ENCODE data around the gene METTL24.

DNA sequence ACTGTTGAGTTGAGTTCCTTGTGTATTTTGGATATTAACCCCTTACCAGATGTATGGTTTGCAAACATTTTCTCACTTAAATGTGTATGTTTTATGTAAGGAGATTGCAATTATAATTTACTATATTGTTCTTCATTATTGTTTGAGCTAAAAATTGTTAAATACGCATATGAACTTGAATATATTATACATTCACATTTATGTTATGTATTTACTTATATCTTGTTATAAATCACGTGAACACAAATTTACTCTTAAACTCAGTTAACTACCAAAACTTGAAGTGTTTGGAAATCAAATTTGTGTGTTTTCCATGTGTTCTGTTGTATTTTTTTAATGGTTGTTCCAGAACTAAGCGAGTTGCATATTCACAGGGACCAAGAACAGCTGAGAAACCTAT lies 159.6 kb downstream of the METTL24 start:
- TF ChIP-seq CTCF (conservative IDR thresholded peaks at IDR 0.05), result no peak
- no peak for TF ChIP-seq EZH2 (IDR thresholded peaks at IDR 0.05; ENCODE audit: low read depth)

Measured in PC-9 (cell line).